ENCODE data around the gene HLA-B.
A peak's percentile ranks its signal among the peaks of the same experiment; 100 is the strongest.

The HLA-B gene

DNA sequence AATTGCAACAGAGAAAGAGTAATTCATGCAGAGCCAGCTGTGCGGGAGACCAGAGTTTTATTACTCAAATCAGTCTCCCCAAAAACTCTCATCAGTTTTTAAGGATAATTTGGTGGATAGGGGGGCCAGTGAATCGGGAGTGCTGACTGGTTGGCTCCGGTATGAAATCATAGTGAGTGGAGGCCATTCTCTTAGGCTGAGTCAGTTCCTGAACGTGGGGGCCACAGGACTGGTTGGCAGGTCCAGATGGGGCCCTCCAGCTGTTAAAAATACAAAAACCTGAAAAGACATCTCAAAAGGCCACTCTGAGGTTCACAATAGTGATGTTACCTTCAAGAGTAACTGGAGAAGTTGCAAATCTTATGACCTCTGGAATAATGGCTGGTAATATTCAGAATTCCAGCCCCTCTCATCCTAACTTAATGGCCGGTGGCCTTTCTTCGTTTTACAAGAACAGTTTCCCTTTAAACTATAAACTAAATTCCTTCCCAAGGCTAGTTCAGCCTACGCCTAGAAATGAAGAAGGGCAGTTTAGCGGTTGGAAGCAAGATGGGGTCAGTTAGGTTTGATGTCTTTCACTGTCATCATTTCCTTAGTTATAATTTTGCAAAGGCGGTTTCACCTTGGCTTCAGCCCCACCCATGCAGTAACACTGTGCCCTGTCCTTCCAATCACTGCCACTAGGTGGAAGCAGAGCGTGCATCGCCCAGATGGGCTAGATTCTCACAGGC lies 39.6 kb upstream of the HLA-B start:
- H3K27me3 ChIP-seq (replicated peaks; ENCODE audit: insufficient read depth, low read length): no peaks in the 10 kb centered on the region
- no peak overlapping the region for H3K27ac ChIP-seq (ENCODE audit: low read length)

DNA sequence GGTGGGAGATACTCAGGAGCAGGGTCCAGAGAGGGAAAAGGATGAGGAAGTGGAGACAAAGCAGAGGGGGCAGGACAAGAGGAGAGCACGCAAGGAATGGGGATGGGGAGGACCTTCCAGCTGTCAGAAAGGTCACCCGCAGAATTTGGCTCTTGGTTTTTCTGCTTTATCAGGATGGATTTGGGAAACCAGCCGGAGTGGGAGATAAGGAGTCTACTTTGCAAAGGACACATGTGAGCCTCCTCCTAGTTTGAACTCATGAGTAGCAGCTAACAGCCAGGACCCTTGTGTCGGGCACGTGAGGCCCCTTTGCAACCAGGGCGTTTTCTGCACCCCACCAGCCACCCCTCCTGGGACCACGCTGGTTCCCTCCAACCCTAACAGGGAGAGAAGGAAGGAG lies 38.9 kb upstream of the HLA-B start:
- Histone ChIP-seq H3K4me3 (ENCODE audit: low read length) (no peak overlapping the region), H4K20me1 (ENCODE audit: insufficient read depth, low read length) (no peaks in the 10 kb centered on the region), H2AFZ (ENCODE audit: low read length) (no peak overlapping the region), H3K36me3 (replicated peaks; ENCODE audit: insufficient read depth, low read length) (no peaks in the 10 kb centered on the region), H3K27ac (ENCODE audit: low read length) (no peak overlapping the region), H3K4me2 (ENCODE audit: low read depth, low read length) (no peak overlapping the region), H3K4me1 (ENCODE audit: low read length) (peaks cover 11% of the 10 kb centered on the region; the same call in 1 of the 2 replicates), H3K9me3 (replicated peaks; ENCODE audit: insufficient read depth, low read length) (no peaks in the 10 kb centered on the region), H3K9ac (ENCODE audit: low read length) (no peak overlapping the region), H3K79me2 (ENCODE audit: low read length) (peaks cover 2% of the 10 kb centered on the region), H3F3A (ENCODE audit: insufficient read depth, low read length) (peaks cover 11% of the 10 kb centered on the region), H3K9me2 (replicated peaks; ENCODE audit: insufficient read depth, low read length) (no peaks in the 10 kb centered on the region), H3K27me3 (replicated peaks; ENCODE audit: insufficient read depth, low read length) (no peaks in the 10 kb centered on the region)
- DNase-seq: no peak
- TF ChIP-seq EZH2 (optimal IDR thresholded peaks at IDR 0.05; ENCODE audit: low read depth, low read length) (no peak), EZH2phosphoT487 (IDR thresholded peaks at IDR 0.05; ENCODE audit: low read length) (no peak)
- TF ChIP-seq, protein P1, sequence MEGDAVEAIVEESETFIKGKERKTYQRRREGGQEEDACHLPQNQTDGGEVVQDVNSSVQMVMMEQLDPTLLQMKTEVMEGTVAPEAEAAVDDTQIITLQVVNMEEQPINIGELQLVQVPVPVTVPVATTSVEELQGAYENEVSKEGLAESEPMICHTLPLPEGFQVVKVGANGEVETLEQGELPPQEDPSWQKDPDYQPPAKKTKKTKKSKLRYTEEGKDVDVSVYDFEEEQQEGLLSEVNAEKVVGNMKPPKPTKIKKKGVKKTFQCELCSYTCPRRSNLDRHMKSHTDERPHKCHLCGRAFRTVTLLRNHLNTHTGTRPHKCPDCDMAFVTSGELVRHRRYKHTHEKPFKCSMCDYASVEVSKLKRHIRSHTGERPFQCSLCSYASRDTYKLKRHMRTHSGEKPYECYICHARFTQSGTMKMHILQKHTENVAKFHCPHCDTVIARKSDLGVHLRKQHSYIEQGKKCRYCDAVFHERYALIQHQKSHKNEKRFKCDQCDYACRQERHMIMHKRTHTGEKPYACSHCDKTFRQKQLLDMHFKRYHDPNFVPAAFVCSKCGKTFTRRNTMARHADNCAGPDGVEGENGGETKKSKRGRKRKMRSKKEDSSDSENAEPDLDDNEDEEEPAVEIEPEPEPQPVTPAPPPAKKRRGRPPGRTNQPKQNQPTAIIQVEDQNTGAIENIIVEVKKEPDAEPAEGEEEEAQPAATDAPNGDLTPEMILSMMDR (IDR thresholded peaks at IDR 0.05; ENCODE audit: low read length): no peak

More for the DNA sequence above, 39.6 kb upstream of the HLA-B start:
- TF ChIP-seq, protein P1 (IDR thresholded peaks at IDR 0.05; ENCODE audit: low read length): peak; percentile 83
- TF ChIP-seq EZH2 (optimal IDR thresholded peaks at IDR 0.05; ENCODE audit: low read depth, low read length): no peak
- no peak for TF ChIP-seq EZH2phosphoT487 (IDR thresholded peaks at IDR 0.05; ENCODE audit: low read length)
- no peak overlapping the region for H2AFZ ChIP-seq (ENCODE audit: low read length)
- peaks cover 8% of the 10 kb centered on the region for H3K79me2 ChIP-seq (ENCODE audit: low read length)
- 0 out of 2 replicates have a peak overlapping the region, but pooled peaks have one; percentile 37 for H3K4me2 ChIP-seq (ENCODE audit: low read depth, low read length)
- no peaks in the 10 kb centered on the region for H3K9me3 ChIP-seq (replicated peaks; ENCODE audit: insufficient read depth, low read length)
- H3K9me2 ChIP-seq (replicated peaks; ENCODE audit: insufficient read depth, low read length): no peaks in the 10 kb centered on the region
- peaks cover 18% of the 10 kb centered on the region for H3K4me1 ChIP-seq (ENCODE audit: low read length)
- H4K20me1 ChIP-seq (ENCODE audit: insufficient read depth, low read length): no peaks in the 10 kb centered on the region
- no peak overlapping the region for H3K9ac ChIP-seq (ENCODE audit: low read length)
- H3K4me3 ChIP-seq (ENCODE audit: low read length): no peak overlapping the region
- peaks cover 16% of the 10 kb centered on the region for H3F3A ChIP-seq (ENCODE audit: insufficient read depth, low read length)
- peak; percentile 81 for DNase-seq
- H3K36me3 ChIP-seq (replicated peaks; ENCODE audit: insufficient read depth, low read length): no peaks in the 10 kb centered on the region

DNA sequence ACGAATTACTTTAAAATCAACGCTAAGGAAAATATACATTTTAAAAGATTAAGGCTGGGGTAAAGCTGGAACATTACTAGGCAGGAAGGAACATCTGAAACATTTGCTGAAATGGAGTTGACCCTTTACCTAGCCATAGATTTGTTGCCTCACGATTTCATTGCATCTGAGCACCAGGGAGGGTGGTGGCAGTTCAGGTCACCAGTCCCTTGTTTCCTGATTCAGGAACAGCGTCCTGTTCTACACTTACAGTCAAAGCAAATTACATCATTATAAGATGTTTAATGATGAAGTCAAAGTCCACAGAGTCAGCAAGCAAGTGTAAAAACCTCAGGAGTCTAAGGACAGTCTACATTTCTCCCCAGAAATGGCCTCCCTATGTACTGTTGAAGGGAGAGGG lies 37.4 kb upstream of the HLA-B start:
- H3K9me3 ChIP-seq (replicated peaks; ENCODE audit: insufficient read depth, low read length): no peaks in the 10 kb centered on the region
- H3K27me3 ChIP-seq (replicated peaks; ENCODE audit: insufficient read depth, low read length): no peaks in the 10 kb centered on the region
- no peaks in the 10 kb centered on the region for H3K36me3 ChIP-seq (replicated peaks; ENCODE audit: insufficient read depth, low read length)
- no peak overlapping the region for H3K4me2 ChIP-seq (ENCODE audit: low read depth, low read length)
- no peaks in the 10 kb centered on the region for H3K9me2 ChIP-seq (replicated peaks; ENCODE audit: insufficient read depth, low read length)
- no peaks in the 10 kb centered on the region for H3K79me2 ChIP-seq (ENCODE audit: low read length)
- no peaks in the 10 kb centered on the region for H3F3A ChIP-seq (ENCODE audit: insufficient read depth, low read length)
- no peak overlapping the region for H3K9ac ChIP-seq (ENCODE audit: low read length)
- peaks cover 10% of the 10 kb centered on the region; the same call in 1 of the 2 replicates for H3K4me1 ChIP-seq (ENCODE audit: low read length)
- H3K27ac ChIP-seq (ENCODE audit: low read length): no peak overlapping the region
- no peaks in the 10 kb centered on the region for H4K20me1 ChIP-seq (ENCODE audit: insufficient read depth, low read length)
- H3K4me3 ChIP-seq (ENCODE audit: low read length): no peak overlapping the region
- no peak overlapping the region for H2AFZ ChIP-seq (ENCODE audit: low read length)
- TF ChIP-seq EZH2phosphoT487 (IDR thresholded peaks at IDR 0.05; ENCODE audit: low read length) (no peak), EZH2 (optimal IDR thresholded peaks at IDR 0.05; ENCODE audit: low read depth, low read length) (no peak)
- TF ChIP-seq, protein P1 (IDR thresholded peaks at IDR 0.05; ENCODE audit: low read length): no peak
- no peak for DNase-seq
